GM12878 (cell line): ENCODE data around the gene ZNF483. TPM values are rescaled to one million over a fixed set of nuclear protein-coding genes. Genes with fewer than 3 reads are reported as not detected.

Experiments used
- ATAC-seq: fragments of 200-7000 bp; cut with Tn5 transposase; 3 replicates; pipeline ENCODE4 v1.9.1; 2020; ENCODE audit warnings: mild to moderate bottlenecking, moderate library complexity
- BruUV-seq: library from RNA; stranded (reverse); fragments of 400-500 nt; replicated peaks from 2 replicates; lab custom pipeline; 2021; lab: Mats Ljungman, UMichigan
- CTCF ChIA-PET: fragments of 300-600 bp; sonication (Branson Sonifier 250); formaldehyde crosslinking; extraction: SDS; loops from one replicate; lab custom pipeline; 2021; ENCODE audit warnings: inconsistent platforms; lab: Yijun Ruan, JAX
- POLR2A ChIA-PET: fragments of 350-600 bp; formaldehyde crosslinking; extraction: SDS; loops from one replicate; lab custom pipeline; 2021; ENCODE audit warnings: inconsistent platforms; lab: Charles Lee
- RAD21 ChIA-PET: fragments of 300-600 bp; sonication (Branson Sonifier 250); formaldehyde crosslinking; loops from one replicate; lab custom pipeline; 2023; ENCODE audit warnings: antibody characterized with exemption; ENCODE audit not compliant: unreplicated experiment; lab: Charles Lee
- SMC1A ChIA-PET: fragments of 300-600 bp; sonication (Branson Sonifier 250); formaldehyde crosslinking; loops from one replicate; lab custom pipeline; 2023; ENCODE audit not compliant: unreplicated experiment, uncharacterized antibody; lab: Charles Lee
- DNase-seq: peaks from one replicate; pipeline ENCODE4 v3.0.0-alpha.2; 2011; ENCODE audit warnings: low read depth, low spot score
- FAIRE-seq: peaks from 3 replicates; lab custom pipeline; 2011; peaks lifted over from hg19 to GRCh38; lab: Jason Lieb, UNC
- H2AFZ ChIP-seq: 2 replicates; pipeline ENCODE4 v1.6.0; 2011; ENCODE audit warnings: low read depth, low read length, control low read depth; ENCODE audit not compliant: control insufficient read depth
- H3K27ac ChIP-seq: 2 replicates; pipeline ENCODE4 v1.5.1; 2011; ENCODE audit warnings: control low read depth; ENCODE audit not compliant: control insufficient read depth, insufficient read depth
- H3K27me3 ChIP-seq, 2 experiments: replicated peaks in 1 of 2; 2 replicates each; pipeline versions ENCODE4 v1.6.0 to v1.6.1; 2011; ENCODE audit warnings: low read length in 1 of 2; ENCODE audit not compliant: control insufficient read depth in 2 of 2, insufficient read depth in 2 of 2
- H3K36me3 ChIP-seq, 2 experiments: 2 replicates each; pipeline ENCODE4 v1.5.1; 2011; ENCODE audit warnings: low read length in 1 of 2; ENCODE audit not compliant: control insufficient read depth in 2 of 2, insufficient read depth in 2 of 2
- H3K4me1 ChIP-seq: 2 replicates; pipeline ENCODE4 v1.6.1; 2011; ENCODE audit warnings: mild to moderate bottlenecking, low read length, moderate library complexity, mixed read lengths; ENCODE audit not compliant: control insufficient read depth, insufficient read depth
- H3K4me2 ChIP-seq: 2 replicates; pipeline ENCODE4 v1.6.0; 2011; ENCODE audit warnings: control low read depth; ENCODE audit not compliant: control insufficient read depth, insufficient read depth
- H3K4me3 ChIP-seq: fragments of 200-600 bp; sonication (generic); 2 replicates; pipeline ENCODE4 v1.5.1; 2016
- H3K79me2 ChIP-seq: 2 replicates; pipeline ENCODE4 v1.6.0; 2011; ENCODE audit warnings: low read length; ENCODE audit not compliant: control insufficient read depth, insufficient read depth
- H3K9ac ChIP-seq: 2 replicates; pipeline ENCODE4 v1.8.0; 2011; ENCODE audit warnings: low read length, control low read depth, mixed read lengths; ENCODE audit not compliant: control insufficient read depth, insufficient read depth
- H3K9me3 ChIP-seq: replicated peaks from 3 replicates; pipeline ENCODE4 v1.5.1; 2011; ENCODE audit warnings: mild to moderate bottlenecking, low read length; ENCODE audit not compliant: control insufficient read depth, insufficient read depth
- H4K20me1 ChIP-seq: 2 replicates; pipeline ENCODE4 v1.6.0; 2011; ENCODE audit not compliant: control insufficient read depth, insufficient read depth
- MEF2A ChIP-seq: IDR thresholded peaks from 2 replicates; pipeline ENCODE4 v1.6.1; 2011; ENCODE audit warnings: low read depth, mild to moderate bottlenecking, low read length, moderate library complexity; ENCODE audit not compliant: insufficient read depth
- MEF2B ChIP-seq: fragments of 450-650 bp; IDR thresholded peaks from 2 replicates; pipeline ENCODE4 v1.6.1; 2018; ENCODE audit warnings: mild to moderate bottlenecking, moderate library complexity; ENCODE audit not compliant: partially characterized antibody, poor library complexity, severe bottlenecking
- MLLT1 ChIP-seq: fragments of 450-650 bp; IDR thresholded peaks from 2 replicates; pipeline ENCODE4 v1.6.1; 2016; ENCODE audit warnings: mild to moderate bottlenecking
- MTA2 ChIP-seq: fragments of 450-650 bp; IDR thresholded peaks from 2 replicates; pipeline ENCODE4 v1.6.1; 2016; ENCODE audit warnings: low read depth, mild to moderate bottlenecking, moderate library complexity
- SIX5 ChIP-seq: IDR thresholded peaks from 2 replicates; pipeline ENCODE4 v1.6.1; 2011; ENCODE audit warnings: mild to moderate bottlenecking, low read depth, low read length, moderate library complexity; ENCODE audit not compliant: severe bottlenecking
- ZNF384 ChIP-seq: IDR thresholded peaks from 2 replicates; pipeline ENCODE4 v1.6.1; 2012; ENCODE audit warnings: low read depth, mild to moderate bottlenecking, low read length, improper control_type of control experiment, borderline replicate concordance
- WGBS: methylation state at CpG from one replicate; pipeline ENCODE4 v1.1.6; 2016; ENCODE audit warnings: low lambda C conversion rate; ENCODE audit not compliant: insufficient replicate concordance, insufficient coverage; ENCODE audit errors: missing lambda C conversion rate; 5-methylcytosine and 5-hydroxymethylcytosine counted together
- in situ Hi-C: fragments of 300-500 bp; cut with MboI; formaldehyde crosslinking; loops from 9 replicates; pipeline ENCODE4 v1.14.3; 2018; ENCODE audit warnings: mixed read lengths
- intact Hi-C: fragments of 100-400 bp; cut with micrococcal nuclease; formaldehyde crosslinking; loops from one replicate; pipeline ENCODE4 v1.14.2; 2022; ENCODE audit not compliant: unreplicated experiment
- polyA plus RNA-seq, 11 experiments: library from polyadenylated mRNA; depleted of rRNA in 4 of 11; unstranded in 6 of 11; stranded (reverse) in 5 of 11; fragments of >200 nt; fragmentation: Nextera tagmentation in 4 of 11; fragmentation: Illumina TruSeq in 1 of 11; extraction: Ambion mirVana in 4 of 11; extraction: Trizol in 1 of 11; gene quantifications; 1 replicate in 1 of 11; 2 replicates in 10 of 11; pipeline versions ENCODE4 v1.2.1 to v1.2.3, GENCODE V29; 2011 to 2016; ENCODE audit warnings: inconsistent platforms in 2 of 11, missing spikeins in 2 of 11, low read depth in 1 of 11
- total RNA-seq, 4 experiments: library from RNA; depleted of rRNA in 3 of 4; stranded (reverse); fragments of >200 nt in 3 of 4; fragmentation: Illumina TruSeq in 1 of 4; extraction: Trizol in 1 of 4; gene quantifications; 2 replicates each; pipeline versions ENCODE4 v1.2.1 to v1.2.3, GENCODE V29; 2013 to 2021

ZNF483 gene
- total and polyA plus RNA-seq, 10 of the 15 experiments (the other 5 are each of a cell fraction or from before 2014, with no cell fraction given) = 0.03 to 0.76 (median 0.26) TPM; not detected in 1

- Histone ChIP-seq H3K9ac (no peak overlapping the region), H3K79me2 (peaks cover 93% of the 10 kb centered on the region), H3K27ac (no peak overlapping the region), H3K9me3 (no peaks in the 10 kb centered on the region; the same call in 2 of the 3 replicates), H3K36me3 (no peaks in the 10 kb centered on the region; a peak in 1 of 4 replicates), H3K4me2 (no peak overlapping the region; the same call in 1 of the 2 replicates), H3K4me1 (peaks cover 14% of the 10 kb centered on the region), H4K20me1 (no peaks in the 10 kb centered on the region), H2AFZ (no peak overlapping the region), H3K27me3 (no peaks in the 10 kb centered on the region), H3K4me3 (no peak overlapping the region)
- in situ Hi-C loops = no loop called here
- SMC1A ChIA-PET = interaction anchor here (1.1 to 2.8 kb wide), 2 partner anchors 10 to 31 kb away, joined by 5 to 14 read pairs; no protein-coding TSS in a partner anchor
- CTCF ChIA-PET = no interaction called here
- no TSS peak for BruUV-seq
- FAIRE-seq = no peak
- ATAC-seq = no peak
- intact Hi-C loops = no loop called here
- TF ChIP-seq MTA2 (no peak), ZNF384 (peak; percentile 27; the same call in 1 of the 2 replicates), MEF2B (peak; percentile 54), MEF2A (0 out of 2 replicates have a peak, but pooled peaks have one; percentile 59)
- RAD21 ChIA-PET = interaction anchor here (1.0 kb wide), 1 partner anchor 18 kb away, joined by 3 read pairs; no protein-coding TSS in a partner anchor
- no peak for DNase-seq
- 60% methylated on average over 3 of the region's 3 CpGs for WGBS
- POLR2A ChIA-PET = no interaction called here
These were observed 47.3 kb upstream of the ZNF483 start for GRCh38 chr9:111477677-111478076.

DNA sequence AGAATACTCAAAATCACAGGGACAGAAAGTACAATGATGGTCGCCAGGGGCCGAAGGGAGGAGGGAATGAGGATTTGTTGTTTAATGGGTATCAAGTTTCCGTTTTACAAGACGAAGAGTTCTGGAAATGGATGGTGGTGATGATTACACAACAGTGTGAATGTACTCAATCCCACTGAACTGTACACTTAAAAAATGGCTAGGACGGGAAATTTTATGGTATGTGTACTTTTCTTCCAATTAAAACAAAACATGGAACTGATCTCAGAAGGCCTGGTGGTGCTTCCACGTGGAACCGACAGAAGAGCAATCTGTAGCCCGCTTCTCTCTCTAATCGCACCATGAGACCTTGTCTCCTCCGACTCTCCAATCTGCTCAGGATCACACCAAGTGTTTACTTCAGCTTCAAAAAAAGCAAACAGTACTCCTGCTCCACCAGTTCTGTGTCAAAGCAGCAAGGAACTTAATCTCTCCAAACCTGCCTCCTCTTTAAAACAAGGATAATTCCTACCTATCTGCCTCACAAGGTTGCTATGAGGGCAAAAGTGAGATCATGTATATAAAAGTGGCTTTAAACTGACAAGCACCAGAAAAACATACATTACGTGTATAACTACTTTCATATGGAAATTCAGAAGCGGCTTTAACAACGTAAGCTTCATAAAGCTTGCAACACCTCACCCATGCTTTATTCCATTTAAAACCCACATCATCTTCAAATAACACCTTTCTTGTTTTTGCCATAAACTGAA is 42.9 kb upstream of the ZNF483 start:
- Histone ChIP-seq H4K20me1 (no peaks in the 10 kb centered on the region), H2AFZ (no peak overlapping the region), H3K79me2 (peaks cover 61% of the 10 kb centered on the region), H3K9me3 (no peaks in the 10 kb centered on the region; the same call in 2 of the 3 replicates), H3K4me1 (peaks cover 9% of the 10 kb centered on the region; the same call in 1 of the 2 replicates), H3K27me3 (no peaks in the 10 kb centered on the region), H3K4me2 (peak overlapping the region; percentile 80), H3K4me3 (peak overlapping the region; percentile 85; the same call in 1 of the 2 replicates), H3K36me3 (no peaks in the 10 kb centered on the region; a peak in 1 of 4 replicates), H3K27ac (peak overlapping the region; percentile 96; the same call in 1 of the 2 replicates), H3K9ac (peak overlapping the region; percentile 94)
- ChIA-PET CTCF (interaction anchor here (0.7 kb wide), 1 partner anchor 871 kb away, joined by 5 read pairs; no protein-coding TSS in a partner anchor), RAD21 (no interaction called here), POLR2A (interaction anchor here (1.4 kb wide), 1 partner anchor 16 kb away, joined by 6 read pairs; no protein-coding TSS in a partner anchor), SMC1A (interaction anchor here (1.2 kb wide), 1 partner anchor 81 kb away, joined by 3 read pairs; no protein-coding TSS in a partner anchor)
- BruUV-seq = no TSS peak
- intact Hi-C loops = loop anchor here (2.0 kb wide), 1 partner anchor 149 kb away; the partner anchor contains the start of gene DNAJC25
- no peak for FAIRE-seq
- 74% methylated on average over 13 of the region's 13 CpGs for WGBS
- DNase-seq = no peak
- in situ Hi-C loops = no loop called here
- no peak for ATAC-seq
- 0 out of 2 replicates have a peak, but pooled peaks have one; percentile 18 for TF ChIP-seq MLLT1
- no peak for TF ChIP-seq SIX5
- TF ChIP-seq, all 136 proteins: peak for 1
